Fibroblast of skin of left biceps (primary cell): Measurements from ENCODE around the gene CHMP4A.

Experiments used
- DNase-seq, 2 experiments: peaks; one replicate each; pipeline ENCODE4 v3.0.0-alpha.2; 2013; ENCODE audit warnings: low read depth in 2 of 2

CHMP4A gene, protein sequence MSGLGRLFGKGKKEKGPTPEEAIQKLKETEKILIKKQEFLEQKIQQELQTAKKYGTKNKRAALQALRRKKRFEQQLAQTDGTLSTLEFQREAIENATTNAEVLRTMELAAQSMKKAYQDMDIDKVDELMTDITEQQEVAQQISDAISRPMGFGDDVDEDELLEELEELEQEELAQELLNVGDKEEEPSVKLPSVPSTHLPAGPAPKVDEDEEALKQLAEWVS

DNA sequence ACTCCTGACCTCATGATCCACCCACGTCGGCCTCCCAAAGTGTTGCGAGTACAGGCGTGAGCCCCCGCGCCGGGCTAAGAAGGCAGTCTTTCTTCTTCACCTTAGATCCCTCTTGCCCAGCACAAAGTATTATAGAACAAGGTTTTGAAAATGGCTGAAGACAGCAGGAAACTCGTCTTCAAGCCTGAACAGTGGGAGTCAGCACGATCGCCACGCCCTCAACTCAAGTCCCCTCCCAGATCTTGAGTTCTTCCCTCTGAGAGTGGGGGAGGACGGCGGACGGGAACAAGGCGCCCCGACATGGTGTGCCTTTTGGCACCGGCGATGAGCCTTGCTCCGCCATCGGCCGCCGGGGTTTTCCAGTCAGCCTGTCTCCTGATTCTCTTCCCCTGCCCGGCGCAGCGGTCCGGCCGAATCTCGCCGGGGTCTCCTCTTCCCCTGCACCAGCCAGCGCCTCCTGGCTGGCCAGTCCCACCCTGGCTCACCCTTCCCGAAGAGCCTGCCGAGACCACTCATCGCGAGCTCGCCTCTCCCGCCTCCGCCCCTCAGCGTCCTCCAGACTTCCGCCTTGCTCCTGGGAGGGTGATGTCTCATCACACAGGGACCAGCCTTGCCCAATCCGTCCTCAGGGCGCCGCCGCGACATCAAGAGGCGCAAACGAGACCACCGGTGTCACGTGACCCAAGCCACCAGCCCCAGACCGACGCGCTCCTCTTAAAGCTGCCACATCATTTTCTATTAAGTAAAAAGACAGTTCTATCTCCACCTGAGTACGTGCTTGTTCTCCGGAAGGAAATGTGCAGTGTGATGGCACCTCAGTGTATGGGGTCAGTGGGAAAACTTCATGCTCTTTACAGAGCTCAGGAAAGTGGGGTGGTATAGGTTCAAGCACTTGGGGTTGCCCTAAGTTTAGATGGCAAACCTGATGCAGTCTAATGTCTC is at the start of gene CHMP4A:
CHMP4A (minus strand) TSS at position 565 of the 942 bp plus-strand sequence; CDS start at position 516, 49 bp downstream.
- peak; percentile 93 to 95 for DNase-seq

DNA sequence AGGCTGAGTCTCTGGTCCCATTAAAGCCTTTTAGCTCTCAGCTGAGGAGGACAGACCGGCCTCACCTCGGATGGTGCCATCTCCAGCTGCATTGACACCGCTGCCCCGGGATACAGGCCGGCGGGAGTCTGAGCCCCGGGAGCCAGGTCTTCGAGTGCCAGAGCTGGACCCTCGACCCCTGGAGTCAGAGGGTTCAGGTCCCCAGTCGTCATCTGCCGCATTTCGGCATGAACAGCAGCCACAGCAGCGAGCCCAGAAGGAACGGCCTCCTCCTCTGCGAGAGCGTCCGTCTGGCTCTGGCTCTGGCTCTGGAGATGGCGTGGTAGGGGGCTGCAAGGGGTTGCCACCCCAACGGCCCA is 48.7 kb upstream of the CHMP4A start:
- no peak for DNase-seq

DNA sequence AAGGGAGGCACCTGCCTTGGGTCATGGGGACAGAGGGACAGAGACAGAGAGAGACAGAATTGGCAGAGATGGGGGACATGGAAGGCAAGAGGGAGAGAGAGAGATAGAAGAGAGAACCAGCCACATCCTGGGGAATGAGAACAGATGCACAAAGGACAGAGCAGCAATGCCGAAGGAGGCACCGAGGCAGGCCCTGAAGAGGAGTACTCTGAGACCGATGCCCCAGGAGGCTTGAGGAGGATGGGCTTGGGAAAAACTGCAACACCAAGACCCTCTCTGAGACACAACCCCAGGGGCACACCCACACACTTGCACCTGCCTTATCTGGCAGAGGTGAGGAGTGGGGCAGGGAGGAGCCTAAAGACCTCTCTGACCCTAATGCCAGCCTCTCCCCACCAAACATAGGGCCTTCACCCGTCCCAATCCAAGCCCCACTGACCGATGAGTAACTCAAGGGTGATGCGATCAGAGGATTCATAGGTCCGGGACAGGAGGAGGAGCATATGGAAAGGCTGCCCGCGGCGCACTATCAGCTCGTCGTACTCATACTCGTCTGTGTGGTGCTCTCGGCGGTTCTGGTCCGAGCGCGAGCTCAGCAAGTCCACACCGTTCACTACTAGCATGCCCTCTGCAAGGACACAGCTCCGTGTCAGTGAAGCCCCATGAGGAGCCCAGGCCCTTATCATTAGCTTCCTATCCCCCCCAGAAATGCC is 48.1 kb upstream of the CHMP4A start:
- no peak for DNase-seq

DNA sequence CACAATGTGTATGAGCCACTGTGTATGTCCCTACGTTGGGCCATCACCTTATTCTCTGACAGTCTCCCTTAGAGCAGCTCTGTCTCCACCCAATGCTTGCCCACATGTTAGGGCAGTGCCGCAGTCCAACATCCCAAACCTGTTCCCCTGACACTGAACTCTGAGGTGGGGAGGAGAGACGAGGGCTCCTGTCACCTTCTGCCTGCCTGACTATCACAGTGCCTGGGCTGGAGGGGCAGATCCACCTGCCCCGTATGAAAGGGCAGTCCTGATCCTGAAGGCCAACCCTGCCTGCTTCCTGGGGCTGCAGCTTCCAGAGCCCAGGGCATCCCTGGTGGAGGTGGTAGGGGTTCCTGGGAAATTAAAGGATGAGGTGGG is 47.5 kb upstream of the CHMP4A start:
- no peak for DNase-seq

DNA sequence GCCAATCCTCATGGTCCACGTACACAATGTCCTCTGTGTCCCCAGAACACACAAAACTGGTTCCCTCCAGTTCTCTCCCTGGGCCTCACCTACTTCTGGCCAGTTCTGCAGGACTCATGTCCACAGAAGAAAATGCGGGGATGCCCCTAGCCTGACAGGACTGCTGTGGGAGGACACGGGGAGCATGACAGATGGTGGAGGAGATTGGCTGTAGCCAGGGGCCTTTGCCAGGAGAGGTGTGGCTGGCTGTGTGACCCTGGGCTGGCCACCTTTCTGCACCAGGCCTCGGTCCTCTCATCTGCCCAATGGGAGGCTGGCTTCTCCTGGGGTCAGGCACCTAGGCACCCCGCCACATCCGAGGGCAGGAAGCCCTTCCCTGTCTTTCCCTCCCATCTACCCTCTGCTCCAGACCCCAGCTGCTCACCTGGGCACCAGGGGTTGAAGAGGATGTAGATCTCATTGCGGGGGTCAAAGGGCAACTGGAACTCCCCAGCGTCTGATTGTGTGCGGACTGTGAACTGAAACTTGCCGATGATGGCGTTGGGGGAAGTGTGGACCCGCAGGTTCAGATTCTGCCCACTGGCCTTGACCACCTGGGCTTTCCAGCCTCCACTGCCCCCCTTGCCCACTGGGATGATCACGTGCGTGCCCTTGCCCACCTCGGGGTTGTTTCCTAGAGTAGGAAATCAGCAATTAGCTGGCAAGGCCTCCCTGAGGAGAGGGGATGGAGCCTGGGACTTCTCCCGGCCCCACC is 46.9 kb upstream of the CHMP4A start:
- no peak for DNase-seq

DNA sequence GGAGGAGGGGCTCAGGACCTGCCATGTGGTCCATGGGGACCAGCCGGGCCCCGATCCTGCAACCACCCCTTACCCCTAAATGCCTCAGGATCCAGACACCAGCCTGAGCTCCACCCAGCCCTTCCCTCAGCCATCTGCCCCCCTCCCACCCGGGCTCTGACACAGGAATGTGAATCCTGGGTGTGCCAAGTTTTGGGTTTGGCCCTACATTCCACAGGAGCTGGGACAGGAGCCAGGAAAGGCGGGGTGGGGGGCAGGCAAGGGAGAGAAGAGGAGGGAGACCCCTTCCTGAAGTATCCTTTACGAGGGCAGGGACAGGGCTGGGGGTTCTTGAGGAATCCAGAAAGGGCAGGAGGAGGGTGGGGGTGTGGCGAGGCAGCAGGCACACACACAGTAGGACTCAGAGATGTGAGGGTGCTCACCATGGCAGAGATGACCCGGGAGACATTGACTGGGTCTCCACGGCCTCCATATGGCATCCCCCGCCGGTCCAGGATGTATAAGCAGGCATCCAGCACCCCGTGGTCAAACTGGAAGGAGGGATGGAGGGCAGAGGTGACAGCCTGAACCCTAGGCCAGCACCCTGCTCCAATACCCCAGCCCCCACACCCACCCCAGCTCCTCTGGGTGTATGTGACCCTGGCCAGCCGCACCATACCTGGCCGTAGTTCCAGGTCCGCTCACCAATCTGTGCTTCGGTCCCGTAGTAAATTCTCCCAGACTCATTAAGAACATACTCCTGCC is 46.2 kb upstream of the CHMP4A start:
- DNase-seq: peak; percentile 43 to 46

DNA sequence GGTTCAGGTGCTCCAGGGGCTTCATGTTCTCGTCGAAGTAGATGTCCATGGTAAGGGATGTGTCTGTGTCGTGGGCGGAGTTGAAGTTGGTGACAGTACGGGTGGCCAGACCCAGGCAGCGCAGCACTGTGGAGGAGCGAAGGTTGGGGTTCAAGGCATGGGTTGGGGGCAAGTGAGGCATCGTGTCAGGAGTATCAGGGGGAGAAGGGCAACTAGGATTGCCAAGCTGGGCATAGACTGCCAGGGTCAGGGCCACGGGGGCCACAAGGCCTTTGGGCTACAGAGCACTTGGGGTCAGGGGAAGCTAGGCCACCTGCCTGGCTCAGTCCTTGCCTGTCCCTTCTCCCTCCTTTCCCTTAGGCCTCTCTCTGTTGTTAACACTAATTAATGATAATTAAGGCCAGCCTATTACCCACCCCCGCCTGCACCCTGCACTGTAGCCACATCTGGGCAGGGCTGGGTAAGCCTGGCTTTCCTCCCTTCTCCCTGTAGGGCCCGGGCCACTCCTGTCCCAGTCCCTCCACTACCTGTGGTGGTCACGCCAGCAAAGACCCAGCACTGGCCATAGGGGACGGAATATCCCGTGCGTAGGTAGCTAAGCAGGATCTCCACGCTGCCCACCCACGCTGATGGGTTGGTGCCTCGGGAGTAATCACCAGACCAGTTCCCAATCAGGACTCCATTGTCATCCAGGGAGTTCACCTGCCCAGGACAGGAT is 45.4 kb upstream of the CHMP4A start:
- no peak for DNase-seq

DNA sequence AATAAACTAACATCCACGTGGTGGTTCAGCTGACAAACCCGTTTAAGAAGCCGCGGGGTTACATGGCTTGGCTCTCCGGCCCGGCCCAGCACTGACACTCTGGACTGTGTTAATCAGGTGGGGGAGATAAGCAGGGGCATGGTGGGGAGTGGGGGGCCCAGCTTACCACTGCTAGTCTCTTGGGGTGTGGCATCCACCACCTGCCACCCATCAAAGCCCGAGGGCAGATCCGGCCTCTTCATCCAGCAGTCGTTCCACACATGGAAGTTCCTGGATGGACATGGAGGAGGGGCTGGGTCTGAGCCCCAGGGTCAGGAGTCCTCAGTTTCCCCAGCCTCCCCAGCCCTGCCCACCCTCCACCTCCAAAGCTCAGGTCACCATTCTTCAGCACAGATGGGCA is 44.8 kb upstream of the CHMP4A start:
- no peak for DNase-seq

DNA sequence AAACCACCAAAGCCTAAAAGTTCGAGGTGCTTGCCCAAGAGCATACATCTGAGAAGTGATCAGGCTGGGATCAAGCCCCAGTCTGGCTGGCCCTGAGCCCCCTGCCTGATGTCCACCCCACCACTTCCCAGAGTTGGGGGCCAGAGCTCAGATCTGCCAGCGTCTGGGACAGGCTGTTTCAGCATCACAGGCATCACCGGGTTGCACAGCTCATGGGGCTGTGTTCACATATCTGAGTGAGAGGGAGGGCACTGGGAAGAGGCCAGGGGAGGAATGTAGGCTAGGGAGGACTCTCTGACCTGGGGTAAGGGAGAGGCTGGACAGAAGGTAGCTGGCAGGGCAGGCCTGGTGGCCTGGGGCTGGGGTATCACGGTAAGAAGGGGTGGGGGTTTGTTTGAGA is 43.7 kb upstream of the CHMP4A start:
- DNase-seq: no peak

DNA sequence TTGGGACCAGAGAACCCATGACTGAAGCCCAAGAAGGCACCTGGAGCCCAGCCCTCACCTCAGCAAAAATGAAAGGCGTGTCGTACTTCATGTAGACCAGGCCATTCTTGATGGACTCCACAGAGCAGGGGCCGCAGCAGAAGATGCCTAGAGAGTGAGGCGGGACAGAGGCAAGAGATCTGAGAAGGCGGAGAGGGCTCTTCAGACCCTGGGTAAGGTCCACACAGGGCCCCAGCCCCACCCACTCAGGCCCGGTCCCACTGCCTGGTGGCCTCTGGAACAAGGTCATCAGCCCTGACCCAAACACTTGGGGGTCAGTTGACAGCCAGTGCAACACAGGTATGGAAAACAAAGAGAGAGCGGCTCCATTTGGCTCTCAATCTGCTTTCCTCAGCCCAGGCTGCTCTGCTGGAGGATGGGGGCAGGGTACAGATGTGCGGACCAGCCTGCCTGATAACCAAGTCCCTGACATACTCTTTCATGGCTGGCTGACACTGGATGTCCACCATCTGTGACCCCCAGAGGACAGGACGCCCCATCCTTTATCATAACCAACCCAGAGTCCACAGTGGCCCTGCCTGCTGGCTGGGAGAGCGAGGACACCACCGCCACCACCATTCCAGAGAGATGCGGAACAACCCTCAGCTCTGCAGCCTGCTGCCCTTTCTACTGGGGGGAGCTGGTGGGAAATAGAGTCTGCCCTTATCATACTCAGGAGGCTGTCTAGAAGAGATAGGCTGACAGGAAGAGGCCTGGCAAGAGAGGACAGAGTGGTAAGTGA is 42.8 kb upstream of the CHMP4A start:
- DNase-seq: no peak

DNA sequence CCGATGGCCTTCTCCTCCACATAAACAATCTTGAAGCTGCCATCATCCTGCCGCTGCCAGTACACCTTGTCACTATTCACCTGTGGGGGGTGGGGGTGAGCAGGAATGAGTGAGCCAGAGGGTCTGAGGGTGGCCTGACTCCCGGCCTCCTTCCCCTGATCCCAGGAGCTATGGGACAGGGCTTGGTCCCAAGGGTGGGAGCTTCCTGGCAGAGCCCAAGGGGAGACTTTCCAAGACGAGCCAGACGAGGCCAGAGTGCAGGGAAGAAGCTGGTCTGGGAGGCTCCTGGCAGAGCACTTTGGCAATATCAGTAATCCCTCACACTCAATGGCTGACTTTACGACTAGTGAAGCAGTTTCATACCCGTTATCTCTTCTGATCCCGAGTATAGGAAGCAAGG is 42.1 kb upstream of the CHMP4A start:
- no peak for DNase-seq

DNA sequence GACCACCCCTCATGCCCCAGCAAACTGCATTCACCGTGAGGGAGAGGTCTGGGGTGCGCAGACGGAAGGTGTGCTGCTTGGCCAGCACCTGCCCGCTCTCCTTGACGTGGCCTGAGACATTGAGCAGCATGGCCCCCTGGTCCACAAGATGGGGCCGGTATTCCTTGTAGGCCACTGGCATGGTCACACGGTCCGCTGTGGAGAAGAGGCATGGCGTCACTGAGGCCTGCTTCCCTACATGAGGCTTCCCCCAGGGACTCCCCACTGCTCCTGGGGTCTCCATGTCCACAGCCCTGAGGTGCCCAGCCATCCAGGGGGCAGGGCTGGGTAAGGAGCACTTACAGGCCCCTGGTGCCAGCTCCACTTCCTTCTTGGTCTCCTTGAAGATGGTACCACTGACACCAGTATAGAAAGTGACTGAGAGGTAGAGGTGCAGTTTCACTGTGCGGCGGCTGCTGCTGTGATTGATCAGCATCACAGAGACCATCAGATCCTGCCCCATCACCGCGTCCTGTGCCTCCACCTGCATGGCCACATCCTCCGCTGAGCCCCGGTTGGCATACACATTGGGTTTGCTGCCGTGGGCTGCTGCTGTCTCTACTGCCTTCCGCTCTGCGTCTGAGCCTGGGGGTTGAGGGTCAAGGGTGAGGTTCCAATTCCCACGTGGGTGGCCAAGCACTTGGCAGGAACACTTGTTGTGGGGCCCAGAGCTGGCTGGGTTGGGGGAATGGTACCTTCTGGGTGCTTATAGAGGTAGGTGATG is 41.5 kb upstream of the CHMP4A start:
- DNase-seq: no peak

DNA sequence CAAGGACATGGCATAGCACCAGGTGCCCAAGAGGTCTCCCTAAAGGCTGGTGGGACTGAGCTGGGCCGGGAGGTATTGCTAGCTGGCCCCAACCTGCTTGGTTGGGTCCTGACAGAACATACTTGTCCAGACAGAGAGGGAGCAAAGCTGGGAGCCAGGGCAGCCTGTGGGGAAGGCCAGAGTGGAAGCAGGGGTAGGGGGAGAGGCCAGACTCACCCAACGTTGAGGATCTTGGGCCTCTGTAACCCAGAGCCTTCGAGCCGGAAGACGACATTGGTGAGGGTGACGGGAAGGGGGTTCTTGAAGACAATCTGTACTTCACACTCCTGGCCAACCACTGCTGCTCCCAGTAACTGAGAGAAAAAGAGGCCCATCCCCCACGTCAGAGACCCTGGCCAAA is 40.6 kb upstream of the CHMP4A start:
- no peak for DNase-seq

DNA sequence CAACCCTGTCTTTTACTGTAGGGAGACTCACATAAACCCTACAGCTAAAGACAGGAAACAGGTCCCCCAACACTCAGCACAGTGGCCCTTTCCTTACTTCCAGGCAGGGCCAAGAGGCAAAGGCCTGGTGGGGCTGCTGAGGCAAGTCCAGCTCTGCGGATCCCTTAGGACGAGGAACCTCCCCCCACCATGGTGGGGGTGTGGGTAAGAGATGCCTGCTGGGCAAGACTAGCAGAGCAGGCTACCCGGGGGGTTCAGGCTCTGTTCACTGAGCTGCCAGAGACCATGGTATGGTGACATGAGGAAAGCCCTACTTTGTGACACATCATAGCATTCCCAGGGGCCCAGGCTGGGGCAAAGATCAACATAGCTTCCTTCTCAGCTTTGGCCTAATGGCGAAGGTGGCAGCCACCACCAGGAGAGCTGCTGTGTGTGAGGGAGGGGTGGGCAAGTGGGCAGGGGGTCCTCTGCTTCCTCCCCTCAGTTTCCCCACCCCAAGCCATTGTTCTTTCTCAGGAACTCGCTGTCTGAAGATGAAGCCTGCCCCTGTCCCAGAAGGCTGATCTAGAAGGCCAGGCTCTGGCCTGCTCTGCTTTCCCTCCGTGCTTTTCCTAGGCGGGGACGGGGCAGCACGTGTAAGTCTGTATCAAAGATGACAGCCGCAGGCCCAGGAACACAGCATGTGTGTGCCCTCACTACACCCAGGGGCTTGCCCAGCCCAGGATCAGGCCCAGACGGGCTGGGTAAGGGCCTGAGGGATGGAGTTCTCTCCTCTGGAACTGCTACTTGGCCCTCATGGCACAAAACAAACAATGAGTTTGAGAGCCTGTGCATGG is 39.2 kb upstream of the CHMP4A start:
- DNase-seq: no peak

DNA sequence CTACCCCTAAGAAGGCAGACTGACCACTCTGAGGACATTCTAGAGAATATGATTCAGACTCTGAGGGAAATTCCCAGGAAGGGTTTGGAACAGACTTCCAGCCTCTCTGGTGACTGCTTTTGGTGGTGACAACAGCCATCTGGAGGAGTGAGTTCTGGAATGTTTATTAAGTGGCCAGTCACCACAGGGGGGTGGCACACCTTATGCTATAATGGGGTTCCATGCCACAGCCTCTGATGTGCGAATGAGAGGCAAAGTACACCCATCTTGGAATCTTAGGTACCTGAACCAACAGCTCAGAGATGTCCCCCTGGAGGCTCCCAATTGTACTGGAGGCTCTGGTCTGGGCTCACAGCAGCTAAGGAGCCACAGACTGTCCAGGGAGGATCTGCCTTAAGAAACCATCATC is 38.6 kb upstream of the CHMP4A start:
- DNase-seq: no peak

DNA sequence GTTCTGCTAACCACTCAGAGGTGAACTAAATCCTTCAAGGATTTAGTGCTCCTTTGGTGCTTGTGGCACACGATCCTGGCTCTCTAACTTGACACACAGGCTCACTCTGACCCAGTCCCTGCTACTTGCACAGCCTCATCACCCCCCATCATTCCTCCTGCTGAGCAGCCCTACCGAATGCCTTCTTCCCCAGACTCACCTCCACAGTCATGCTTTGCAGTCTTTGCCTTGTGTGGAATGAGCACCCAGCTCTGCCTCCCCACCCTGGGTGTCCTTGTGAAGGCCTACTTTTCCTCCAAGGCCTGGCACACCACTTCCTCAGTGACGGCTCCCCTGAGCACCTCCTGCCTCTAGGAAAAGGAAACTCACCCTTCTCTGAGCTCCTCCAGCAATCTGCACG is 37.1 kb upstream of the CHMP4A start:
- DNase-seq: no peak

DNA sequence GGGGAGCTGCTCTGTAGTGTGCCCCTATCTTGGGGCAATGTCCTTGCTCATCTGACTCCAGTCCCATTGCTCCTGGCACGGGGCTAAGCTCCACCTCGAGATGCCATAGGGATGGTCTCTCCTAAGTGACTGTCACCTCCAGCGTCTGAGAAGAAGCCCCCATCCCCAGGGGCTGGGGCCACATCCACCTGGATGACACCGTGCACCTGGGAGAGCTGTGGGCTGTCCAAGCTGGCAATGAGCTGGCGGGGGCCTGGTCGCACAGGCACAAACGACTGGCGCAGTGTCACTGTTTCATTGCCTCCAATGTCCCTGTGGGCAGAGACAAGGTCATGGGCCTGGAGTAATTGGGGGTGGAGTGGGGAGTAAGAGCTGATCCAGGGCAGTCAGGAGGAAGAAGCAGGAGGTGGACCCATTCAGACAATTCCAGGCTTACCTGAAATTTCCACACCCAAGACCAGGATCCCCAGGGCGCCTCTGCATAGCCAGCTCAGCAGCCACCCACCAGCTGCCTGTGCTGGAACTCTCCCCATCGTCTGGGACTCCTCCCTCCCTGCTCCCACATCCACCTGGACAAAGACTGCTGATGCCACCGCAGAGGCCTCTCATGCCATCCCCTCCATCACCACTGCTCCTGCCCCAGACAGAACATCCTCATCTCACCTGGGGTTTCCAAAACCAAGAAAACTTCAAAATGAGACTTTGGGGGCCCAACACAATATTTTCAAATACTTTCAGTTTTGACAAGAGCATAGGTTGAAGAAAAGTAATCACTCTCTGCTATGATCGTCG is 36.1 kb upstream of the CHMP4A start:
- no peak for DNase-seq
